SW480 (cell line): ENCODE measurements around the gene HMGN5.

Experiments
- DNase-seq: peaks from one replicate; pipeline ENCODE4 v3.0.0-alpha.2; 2016; ENCODE audit warnings: low spot score

The HMGN5 gene

GRCh38 chrX:81120258-81120935 lies 81.3 kb downstream of the HMGN5 start:
- peak; percentile 11 for DNase-seq

- no peak for DNase-seq
These were observed 87.0 kb downstream of the HMGN5 start for GRCh38 chrX:81114757-81115156.

DNA sequence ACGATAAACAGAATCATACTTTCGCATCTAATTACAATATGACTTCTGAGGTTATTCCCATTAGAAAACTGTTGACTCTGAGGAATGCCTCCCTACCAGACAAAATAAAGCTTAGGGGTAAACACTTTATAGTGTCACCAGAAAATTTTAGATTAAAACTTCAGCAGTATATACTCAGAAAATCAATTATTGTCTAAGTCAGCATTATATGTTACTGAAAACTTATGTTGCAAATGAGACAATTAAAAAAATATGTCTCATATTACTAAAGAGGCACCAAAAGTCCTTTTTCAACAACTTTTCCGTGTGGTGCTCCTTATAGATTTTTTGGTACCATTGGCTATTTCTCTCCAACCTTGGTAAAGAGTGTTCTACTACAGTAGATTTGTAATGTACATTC lies 91.4 kb downstream of the HMGN5 start:
- no peak for DNase-seq

GRCh38 chrX:81082649-81083048 lies 119.1 kb downstream of the HMGN5 start:
- DNase-seq, result no peak
